ENCODE results near the gene GFRA3. TPM values are rescaled to one million over a fixed set of nuclear protein-coding genes. Genes with fewer than 3 reads are reported as not detected.

Gene GFRA3
- total RNA-seq, 1 experiment from 2014 or later = 1.6 TPM

GRCh38 chr5:138263581-138263980 is 10.8 kb downstream of the GFRA3 start:
- Histone ChIP-seq H3K27me3 (ENCODE audit: insufficient read depth, low read length) (no peaks in the 10 kb centered on the region), H2BK20ac (ENCODE audit: low read depth, low read length, poor library complexity, severe bottlenecking) (no peak overlapping the region), H3K4me1 (ENCODE audit: insufficient read depth, low read length) (no peaks in the 10 kb centered on the region), H3K4me2 (ENCODE audit: insufficient read depth, insufficient read length, low read length) (no peak overlapping the region), H3K23ac (ENCODE audit: insufficient read length, low read depth, low read length) (no peak overlapping the region), H3K18ac (ENCODE audit: insufficient read length, low read depth, low read length) (no peak overlapping the region), H4K5ac (ENCODE audit: insufficient read length, low read depth, low read length) (no peak overlapping the region), H3K23me2 (ENCODE audit: insufficient read length, low read depth, low read length, poor library complexity, severe bottlenecking) (no peaks in the 10 kb centered on the region), H3K79me2 (ENCODE audit: insufficient read depth, low read length) (no peaks in the 10 kb centered on the region), H3K56ac (ENCODE audit: insufficient read length, low read depth, low read length) (no peak overlapping the region), H3K9me3 (ENCODE audit: control insufficient read depth, low read depth, low read length) (no peaks in the 10 kb centered on the region), H2BK12ac (ENCODE audit: insufficient read length, low read depth, low read length) (no peak overlapping the region), H4K8ac (replicated peaks; ENCODE audit: insufficient read length, low read depth, low read length) (no peak overlapping the region), H3K79me1 (ENCODE audit: insufficient read depth, low read depth, low read length, poor library complexity, severe bottlenecking) (no peaks in the 10 kb centered on the region), H4K91ac (ENCODE audit: insufficient read length, low read depth, low read length) (no peak overlapping the region), H2AK5ac (ENCODE audit: insufficient read length, low read length) (no peak overlapping the region), H3K9ac (ENCODE audit: extremely low read depth, insufficient read length, low read length) (no peak overlapping the region), H3T11ph (ENCODE audit: low read length) (no peak overlapping the region), H4K20me1 (ENCODE audit: control insufficient read depth, insufficient read depth, insufficient read length) (no peaks in the 10 kb centered on the region), H2AFZ (ENCODE audit: low read length) (no peak overlapping the region), H2BK15ac (ENCODE audit: low read depth, low read length) (no peak overlapping the region), H3K27ac (ENCODE audit: insufficient read length, low read depth, low read length) (no peak overlapping the region), H2BK5ac (ENCODE audit: insufficient read length, low read length) (no peak overlapping the region), H3K4ac (ENCODE audit: low read depth, low read length) (no peak overlapping the region), H2BK120ac (ENCODE audit: low read depth, low read length, poor library complexity, severe bottlenecking) (no peak overlapping the region), H3K14ac (ENCODE audit: insufficient read depth, low read length) (no peak overlapping the region)
- H3K36me3 Mint-ChIP-seq (ENCODE audit: insufficient read depth in 1 of 3, low read depth in 3 of 3) = no peaks in the 10 kb centered on the region
- H3K9me3 Mint-ChIP-seq = no peaks in the 10 kb centered on the region
- H3K27ac Mint-ChIP-seq = no peak overlapping the region
- WGBS (ENCODE audit: extremely low coverage, insufficient read length, low lambda C conversion rate) = no CpG with 5 or more reads among the region's 3 CpGs
- TF ChIP-seq, protein P1, sequence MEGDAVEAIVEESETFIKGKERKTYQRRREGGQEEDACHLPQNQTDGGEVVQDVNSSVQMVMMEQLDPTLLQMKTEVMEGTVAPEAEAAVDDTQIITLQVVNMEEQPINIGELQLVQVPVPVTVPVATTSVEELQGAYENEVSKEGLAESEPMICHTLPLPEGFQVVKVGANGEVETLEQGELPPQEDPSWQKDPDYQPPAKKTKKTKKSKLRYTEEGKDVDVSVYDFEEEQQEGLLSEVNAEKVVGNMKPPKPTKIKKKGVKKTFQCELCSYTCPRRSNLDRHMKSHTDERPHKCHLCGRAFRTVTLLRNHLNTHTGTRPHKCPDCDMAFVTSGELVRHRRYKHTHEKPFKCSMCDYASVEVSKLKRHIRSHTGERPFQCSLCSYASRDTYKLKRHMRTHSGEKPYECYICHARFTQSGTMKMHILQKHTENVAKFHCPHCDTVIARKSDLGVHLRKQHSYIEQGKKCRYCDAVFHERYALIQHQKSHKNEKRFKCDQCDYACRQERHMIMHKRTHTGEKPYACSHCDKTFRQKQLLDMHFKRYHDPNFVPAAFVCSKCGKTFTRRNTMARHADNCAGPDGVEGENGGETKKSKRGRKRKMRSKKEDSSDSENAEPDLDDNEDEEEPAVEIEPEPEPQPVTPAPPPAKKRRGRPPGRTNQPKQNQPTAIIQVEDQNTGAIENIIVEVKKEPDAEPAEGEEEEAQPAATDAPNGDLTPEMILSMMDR (conservative IDR thresholded peaks at IDR 0.05) = no peak
- DNase-seq = no peak
- no peaks in the 10 kb centered on the region; the same call in 1 of the 2 replicates for H3K27me3 Mint-ChIP-seq (ENCODE audit: low read depth)
- H3K4me3 Mint-ChIP-seq = no peak overlapping the region
- peaks cover 4 to 7% of the 10 kb centered on the region in 2 experiments for H3K4me1 Mint-ChIP-seq
